Endodermal cell (in vitro differentiated cells): ENCODE measurements around the gene CHD6. TPM values are rescaled to one million over a fixed set of nuclear protein-coding genes. Genes with fewer than 3 reads are reported as not detected.

Experiments
- DNase-seq: peaks from one replicate; pipeline ENCODE4 v3.0.0-alpha.2; 2017
- H3K27ac ChIP-seq: 2 replicates; pipeline ENCODE4 v1.5.1; 2013; ENCODE audit warnings: mild to moderate bottlenecking, low read depth, low read length, moderate library complexity
- H3K27me3 ChIP-seq: 2 replicates; pipeline ENCODE4 v1.6.1; 2013; ENCODE audit warnings: mild to moderate bottlenecking, low read length, moderate library complexity; ENCODE audit not compliant: insufficient read depth, control insufficient read depth, poor library complexity, severe bottlenecking
- H3K36me3 ChIP-seq: 2 replicates; pipeline ENCODE4 v1.7.0; 2013; ENCODE audit warnings: mild to moderate bottlenecking, low read length, moderate library complexity; ENCODE audit not compliant: control insufficient read depth, insufficient read depth
- H3K4me1 ChIP-seq: one replicate; pipeline ENCODE4 v1.7.0; 2013; ENCODE audit warnings: low read length; ENCODE audit not compliant: control insufficient read depth, insufficient read depth
- H3K4me3 ChIP-seq: 2 replicates; pipeline ENCODE4 v1.5.1; 2013; ENCODE audit warnings: mild to moderate bottlenecking, low read length, moderate library complexity
- H3K9ac ChIP-seq: 2 replicates; pipeline ENCODE4 v1.6.1; 2013; ENCODE audit warnings: mild to moderate bottlenecking, low read length, moderate library complexity; ENCODE audit not compliant: poor library complexity, severe bottlenecking; ENCODE audit errors: extremely low read depth
- H3K9me3 ChIP-seq: 2 replicates; pipeline ENCODE4 v1.6.1; 2013; ENCODE audit warnings: mild to moderate bottlenecking, low read length, moderate library complexity; ENCODE audit not compliant: control insufficient read depth
- H3K27ac Mint-ChIP-seq: 2 replicates; pipeline ENCODE4 v1.8.0; 2020; ENCODE audit warnings: mixed read lengths
- H3K27me3 Mint-ChIP-seq: 2 replicates; pipeline ENCODE4 v1.8.0; 2021; ENCODE audit warnings: mild to moderate bottlenecking, mixed read lengths; ENCODE audit not compliant: insufficient read depth
- H3K36me3 Mint-ChIP-seq: 2 replicates; pipeline ENCODE4 v1.8.0; 2020; ENCODE audit warnings: low read depth, mixed read lengths
- H3K4me1 Mint-ChIP-seq: 2 replicates; pipeline ENCODE4 v1.8.0; 2020; ENCODE audit warnings: mixed read lengths
- H3K4me3 Mint-ChIP-seq: 2 replicates; pipeline ENCODE4 v1.8.0; 2020; ENCODE audit warnings: mild to moderate bottlenecking, moderate library complexity, mixed read lengths
- H3K9me3 Mint-ChIP-seq: 2 replicates; pipeline ENCODE4 v1.8.0; 2020; ENCODE audit warnings: mild to moderate bottlenecking, mixed read lengths
- WGBS, 2 experiments: methylation state at CpG; one replicate each; pipeline versions ENCODE4 v1.1.5 to v1.1.7; 2013; ENCODE audit warnings: missing lambda C conversion rate in 2 of 2, mixed read lengths in 1 of 2; ENCODE audit not compliant: insufficient coverage in 1 of 2, insufficient read length in 1 of 2; 5-methylcytosine and 5-hydroxymethylcytosine counted together
- total RNA-seq, 2 donors: library from RNA; stranded (reverse); fragmentation: NEBNext Ultra II Directional in 1 of 2; extraction: Animal tissue kit (Norgen Biotek cat#: 25700) in 1 of 2; gene quantifications; 2 replicates in 1 of 2; 3 replicates in 1 of 2; pipeline ENCODE4 v1.2.1, GENCODE V29; 2021
- TF ChIP-seq, protein P1 (sequence below): fragments of 200-600 bp; sonication (generic); conservative IDR thresholded peaks from 2 replicates; pipeline ENCODE4 v1.5.0; 2021; ENCODE audit warnings: antibody characterized with exemption, mild to moderate bottlenecking

The CHD6 gene
- total RNA-seq, 2 donors from 2014 or later, result 82.5 to 107 TPM

DNA sequence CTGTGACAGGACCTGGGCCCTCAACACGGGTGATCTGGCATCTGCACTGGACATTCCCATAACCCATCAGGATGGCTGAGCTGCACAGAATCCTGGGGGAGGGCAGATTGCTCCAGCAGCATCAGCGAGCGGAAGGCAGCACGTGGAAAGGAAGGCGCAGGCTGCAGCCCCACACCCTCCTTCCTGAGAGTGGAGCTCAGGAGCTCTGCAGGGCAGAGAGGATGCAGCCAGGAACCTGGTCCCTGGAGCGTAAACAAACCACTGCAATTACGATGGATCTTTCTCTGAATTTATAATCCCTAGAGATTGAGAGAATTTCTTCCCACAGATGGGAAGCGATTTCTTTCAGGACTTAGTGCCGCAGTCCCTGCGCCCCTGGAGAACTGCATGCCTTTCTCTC is 211.8 kb downstream of the CHD6 start:
- no peak overlapping the region for H3K27ac Mint-ChIP-seq
- H3K27me3 ChIP-seq, result no peaks in the 10 kb centered on the region

DNA sequence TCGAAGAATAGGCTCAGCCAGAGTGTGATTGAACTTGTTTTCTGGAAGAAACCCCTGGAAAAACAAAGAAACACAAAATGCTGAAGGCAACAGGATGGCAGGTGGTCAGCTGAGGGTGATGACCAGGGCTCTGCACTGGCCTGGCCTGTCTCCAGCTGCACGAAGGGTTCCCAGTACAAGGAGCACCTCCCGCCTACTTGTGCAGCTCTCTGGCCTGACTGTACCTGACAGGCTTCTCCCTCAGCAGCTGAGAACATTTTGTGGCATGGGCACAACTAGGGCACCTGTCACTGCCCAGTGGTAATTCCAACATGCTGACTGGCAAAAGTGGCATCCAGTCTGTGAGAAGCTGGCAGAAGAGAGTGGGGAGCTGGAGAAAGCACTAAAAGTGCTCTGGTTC is 212.7 kb downstream of the CHD6 start:
- H3K4me3 ChIP-seq, result no peak overlapping the region
- peaks cover 71% of the 10 kb centered on the region for H3K36me3 ChIP-seq
- no peaks in the 10 kb centered on the region for H3K9me3 ChIP-seq
- TF ChIP-seq, protein P1, sequence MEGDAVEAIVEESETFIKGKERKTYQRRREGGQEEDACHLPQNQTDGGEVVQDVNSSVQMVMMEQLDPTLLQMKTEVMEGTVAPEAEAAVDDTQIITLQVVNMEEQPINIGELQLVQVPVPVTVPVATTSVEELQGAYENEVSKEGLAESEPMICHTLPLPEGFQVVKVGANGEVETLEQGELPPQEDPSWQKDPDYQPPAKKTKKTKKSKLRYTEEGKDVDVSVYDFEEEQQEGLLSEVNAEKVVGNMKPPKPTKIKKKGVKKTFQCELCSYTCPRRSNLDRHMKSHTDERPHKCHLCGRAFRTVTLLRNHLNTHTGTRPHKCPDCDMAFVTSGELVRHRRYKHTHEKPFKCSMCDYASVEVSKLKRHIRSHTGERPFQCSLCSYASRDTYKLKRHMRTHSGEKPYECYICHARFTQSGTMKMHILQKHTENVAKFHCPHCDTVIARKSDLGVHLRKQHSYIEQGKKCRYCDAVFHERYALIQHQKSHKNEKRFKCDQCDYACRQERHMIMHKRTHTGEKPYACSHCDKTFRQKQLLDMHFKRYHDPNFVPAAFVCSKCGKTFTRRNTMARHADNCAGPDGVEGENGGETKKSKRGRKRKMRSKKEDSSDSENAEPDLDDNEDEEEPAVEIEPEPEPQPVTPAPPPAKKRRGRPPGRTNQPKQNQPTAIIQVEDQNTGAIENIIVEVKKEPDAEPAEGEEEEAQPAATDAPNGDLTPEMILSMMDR, result no peak
- H3K27ac ChIP-seq, result no peak overlapping the region
- Mint-ChIP-seq H3K4me1 (no peaks in the 10 kb centered on the region), H3K4me3 (no peak overlapping the region), H3K9me3 (no peaks in the 10 kb centered on the region), H3K27me3 (no peaks in the 10 kb centered on the region), H3K36me3 (peaks cover 69% of the 10 kb centered on the region), H3K27ac (no peak overlapping the region)
- H3K9ac ChIP-seq, result no peak overlapping the region
- WGBS, 2 experiments, result 92 to 100% methylated on average over 3 of the region's 3 CpGs
- no peaks in the 10 kb centered on the region for H3K27me3 ChIP-seq
- H3K4me1 ChIP-seq, result no peaks in the 10 kb centered on the region
- DNase-seq, result no peak

More for the DNA sequence above, 211.8 kb downstream of the CHD6 start:
- WGBS, 2 experiments, result 95 to 96% methylated on average over 9 to 10 of the region's 10 CpGs
- H3K4me3 Mint-ChIP-seq, result no peak overlapping the region
- no peak overlapping the region for H3K4me3 ChIP-seq
- TF ChIP-seq, protein P1, result no peak
- no peak for DNase-seq
- H3K4me1 ChIP-seq, result no peaks in the 10 kb centered on the region
- no peaks in the 10 kb centered on the region for H3K4me1 Mint-ChIP-seq
- no peak overlapping the region for H3K27ac ChIP-seq
- no peak overlapping the region for H3K9ac ChIP-seq
- no peaks in the 10 kb centered on the region for H3K27me3 Mint-ChIP-seq
- peaks cover 80% of the 10 kb centered on the region for H3K36me3 ChIP-seq
- no peaks in the 10 kb centered on the region for H3K9me3 ChIP-seq
- peaks cover 78% of the 10 kb centered on the region for H3K36me3 Mint-ChIP-seq
- H3K9me3 Mint-ChIP-seq, result no peaks in the 10 kb centered on the region

- peaks cover 54% of the 10 kb centered on the region for H3K36me3 Mint-ChIP-seq
- DNase-seq, result no peak
- no peak overlapping the region for H3K27ac Mint-ChIP-seq
- Histone ChIP-seq H3K36me3 (peaks cover 54% of the 10 kb centered on the region), H3K4me3 (no peak overlapping the region), H3K9ac (no peak overlapping the region), H3K4me1 (no peaks in the 10 kb centered on the region), H3K27me3 (no peaks in the 10 kb centered on the region), H3K27ac (no peak overlapping the region), H3K9me3 (no peaks in the 10 kb centered on the region)
- 95% methylated on average over 5 to 11 of the region's 12 CpGs for WGBS, 2 experiments
- no peak overlapping the region for H3K4me3 Mint-ChIP-seq
- TF ChIP-seq, protein P1, result no peak
- H3K4me1 Mint-ChIP-seq, result no peaks in the 10 kb centered on the region
- no peaks in the 10 kb centered on the region for H3K9me3 Mint-ChIP-seq
- no peaks in the 10 kb centered on the region for H3K27me3 Mint-ChIP-seq
These were observed 214.6 kb downstream of the CHD6 start for GRCh38 chr20:41403604-41404003.
